GM23338 (cell line): ENCODE results near the gene PODN. TPM values are rescaled to one million over a fixed set of nuclear protein-coding genes. Genes with fewer than 3 reads are reported as not detected.

Experiments
- ATAC-seq: fragments of 200-7000 bp; cut with Tn5 transposase; 3 replicates; pipeline ENCODE4 v1.9.1; 2020
- DNase-seq: peaks from one replicate; pipeline ENCODE4 v3.0.0-alpha.2; 2015; ENCODE audit warnings: low spot score
- H2AFZ ChIP-seq: fragments of 200-600 bp; sonication (generic); 2 replicates; pipeline ENCODE4 v1.8.0; 2016; ENCODE audit warnings: antibody characterized with exemption, mild to moderate bottlenecking, moderate library complexity
- H3F3A ChIP-seq: fragments of 200-600 bp; sonication (generic); replicated peaks from 2 replicates; pipeline ENCODE4 v1.8.0; 2017; ENCODE audit warnings: antibody characterized with exemption, mixed run types, low read depth
- H3K27ac ChIP-seq: fragments of 200-600 bp; sonication (generic); 2 replicates; pipeline ENCODE4 v1.6.1; 2016; ENCODE audit warnings: low read depth
- H3K27me3 ChIP-seq: fragments of 200-600 bp; sonication (generic); 2 replicates; pipeline ENCODE4 v1.8.0; 2016; ENCODE audit warnings: mild to moderate bottlenecking, mixed run types, moderate library complexity; ENCODE audit not compliant: insufficient read depth
- H3K36me3 ChIP-seq: fragments of 200-600 bp; sonication (generic); 2 replicates; pipeline ENCODE4 v1.8.0; 2016; ENCODE audit warnings: mild to moderate bottlenecking; ENCODE audit not compliant: insufficient read depth
- H3K4me1 ChIP-seq: fragments of 200-600 bp; sonication (generic); 2 replicates; pipeline ENCODE4 v1.8.0; 2016; ENCODE audit warnings: mild to moderate bottlenecking, moderate library complexity; ENCODE audit not compliant: insufficient read depth
- H3K4me2 ChIP-seq: fragments of 200-600 bp; sonication (generic); 2 replicates; pipeline ENCODE4 v1.7.1; 2017; ENCODE audit warnings: mixed run types
- H3K4me3 ChIP-seq: fragments of 200-600 bp; sonication (generic); 2 replicates; pipeline ENCODE4 v1.6.1; 2016; ENCODE audit warnings: mixed run types
- H3K79me2 ChIP-seq: fragments of 200-600 bp; sonication (generic); replicated peaks from 2 replicates; pipeline ENCODE4 v1.8.0; 2017; ENCODE audit warnings: mild to moderate bottlenecking; ENCODE audit not compliant: insufficient read depth
- H3K9me2 ChIP-seq: fragments of 200-600 bp; sonication (generic); 2 replicates; pipeline ENCODE4 v1.8.0; 2017; ENCODE audit not compliant: insufficient read depth
- H4K20me1 ChIP-seq: fragments of 200-600 bp; sonication (generic); replicated peaks from 2 replicates; pipeline ENCODE4 v1.8.0; 2017; ENCODE audit warnings: mild to moderate bottlenecking; ENCODE audit not compliant: insufficient read depth
- H3K27ac Mint-ChIP-seq: 2 replicates; pipeline ENCODE4 v1.8.0; 2020; ENCODE audit warnings: inconsistent platforms, mild to moderate bottlenecking, moderate library complexity, mixed read lengths
- H3K27me3 Mint-ChIP-seq: 3 replicates; pipeline ENCODE4 v1.8.0; 2022; ENCODE audit warnings: low read depth, mild to moderate bottlenecking, moderate library complexity, mixed read lengths, inconsistent platforms; ENCODE audit not compliant: insufficient read depth, poor library complexity
- H3K36me3 Mint-ChIP-seq: 3 replicates; pipeline ENCODE4 v1.8.0; 2021; ENCODE audit warnings: low read depth, mild to moderate bottlenecking, inconsistent platforms, moderate library complexity, mixed read lengths
- H3K4me1 Mint-ChIP-seq: 3 replicates; pipeline ENCODE4 v1.8.0; 2020; ENCODE audit warnings: mild to moderate bottlenecking, inconsistent platforms, mixed read lengths
- H3K4me3 Mint-ChIP-seq: 3 replicates; pipeline ENCODE4 v1.8.0; 2021; ENCODE audit warnings: moderate library complexity, mild to moderate bottlenecking, inconsistent platforms, mixed read lengths
- H3K9me3 Mint-ChIP-seq: 3 replicates; pipeline ENCODE4 v1.8.0; 2020; ENCODE audit warnings: moderate library complexity, mild to moderate bottlenecking, inconsistent platforms, mixed read lengths
- ETS1 ChIP-seq: IDR thresholded peaks from 2 replicates; pipeline ENCODE4 v1.6.1; 2016; ENCODE audit warnings: antibody characterized with exemption
- EZH2 ChIP-seq: fragments of 200-600 bp; sonication (generic); IDR thresholded peaks from one replicate; pipeline ENCODE4 v1.8.0; 2017; ENCODE audit warnings: antibody characterized with exemption, mild to moderate bottlenecking, low read depth; ENCODE audit not compliant: unreplicated experiment
- JUNB ChIP-seq: IDR thresholded peaks from one replicate; pipeline ENCODE4 v1.6.1; 2016; ENCODE audit warnings: antibody characterized with exemption; ENCODE audit not compliant: unreplicated experiment
- NANOG ChIP-seq: IDR thresholded peaks from 2 replicates; pipeline ENCODE4 v1.6.1; 2016; ENCODE audit warnings: antibody characterized with exemption, borderline replicate concordance
- STAT1 ChIP-seq: IDR thresholded peaks from one replicate; pipeline ENCODE4 v1.6.1; 2016; ENCODE audit warnings: antibody characterized with exemption; ENCODE audit not compliant: unreplicated experiment
- ZNF114 ChIP-seq: fragments of 250-450 bp; sonication (Bioruptor Pico); IDR thresholded peaks from 2 replicates; pipeline ENCODE4 v1.5.0; 2020; ENCODE audit warnings: mild to moderate bottlenecking, moderate library complexity
- ZNF462 ChIP-seq: fragments of 250-450 bp; sonication (Bioruptor Pico); IDR thresholded peaks from 2 replicates; pipeline ENCODE4 v1.5.0; 2020; ENCODE audit warnings: mild to moderate bottlenecking, moderate library complexity
- polyA plus RNA-seq: library from polyadenylated mRNA; unstranded; fragments of >200 nt; fragmentation: Nextera tagmentation; extraction: Ambion mirVana; gene quantifications from 2 replicates; pipeline ENCODE4 v1.2.1, GENCODE V29; 2016
- total RNA-seq: library from RNA; depleted of rRNA; stranded (reverse); fragments of >200 nt; shearing (Covaris generic); gene quantifications from 2 replicates; pipeline ENCODE4 v1.2.3, GENCODE V29; 2014
- TF ChIP-seq, protein P1 (sequence below): IDR thresholded peaks from one replicate; pipeline ENCODE4 v1.6.1; 2018; ENCODE audit warnings: antibody characterized with exemption; ENCODE audit not compliant: unreplicated experiment
- TF ChIP-seq, protein P2 (sequence below), 2 experiments: fragments of 200-600 bp in 1 of 2; sonication (generic) in 1 of 2; conservative IDR thresholded peaks; 2 replicates each; pipeline versions ENCODE4 v1.5.1 to v1.6.1; 2016 to 2017; ENCODE audit warnings: antibody characterized with exemption in 2 of 2, low read depth in 2 of 2, mild to moderate bottlenecking in 2 of 2, moderate library complexity in 1 of 2

The PODN gene
- total and polyA plus RNA-seq, 2 experiments from 2014 or later = 0.16 to 0.24 TPM

DNA sequence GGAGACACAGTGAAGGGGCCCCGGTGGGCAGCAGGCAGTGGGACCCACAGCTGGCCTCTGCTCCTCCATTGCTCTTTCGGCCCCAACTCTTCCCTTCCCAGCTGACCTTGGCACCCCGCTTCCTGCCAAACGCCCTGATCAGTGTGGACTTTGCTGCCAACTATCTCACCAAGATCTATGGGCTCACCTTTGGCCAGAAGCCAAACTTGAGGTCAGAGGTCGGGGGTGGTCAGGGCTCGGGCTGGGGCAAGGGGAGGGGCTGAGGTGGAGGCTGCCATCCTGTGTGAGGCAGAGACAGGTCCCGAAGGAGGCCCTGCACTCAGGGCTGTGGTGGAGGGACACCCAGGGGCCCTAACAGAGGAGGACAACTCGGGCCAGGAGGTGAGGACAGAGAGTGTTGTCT, 13.7 kb downstream of the PODN start:
- no peak overlapping the region for H3K4me3 Mint-ChIP-seq
- no peaks in the 10 kb centered on the region; the same call in 2 of the 3 replicates for H3K4me1 Mint-ChIP-seq
- H3K4me3 ChIP-seq = no peak overlapping the region
- no peak overlapping the region for H3K27ac Mint-ChIP-seq
- no peaks in the 10 kb centered on the region for H3K27me3 ChIP-seq
- no peaks in the 10 kb centered on the region for H3K79me2 ChIP-seq
- H3K36me3 Mint-ChIP-seq = no peaks in the 10 kb centered on the region
- peaks cover 5% of the 10 kb centered on the region for H3K27me3 Mint-ChIP-seq
- no peaks in the 10 kb centered on the region; the same call in 2 of the 3 replicates for H3K9me3 Mint-ChIP-seq
- ATAC-seq = no peak
- H3K36me3 ChIP-seq = no peaks in the 10 kb centered on the region
- no peak overlapping the region for H3K4me2 ChIP-seq
- no peaks in the 10 kb centered on the region for H3K9me2 ChIP-seq
- no peaks in the 10 kb centered on the region for H3F3A ChIP-seq
- no peaks in the 10 kb centered on the region for H4K20me1 ChIP-seq
- TF ChIP-seq STAT1 (no peak), ZNF462 (no peak), JUNB (no peak), ZNF114 (CRISPR knock-in tag) (no peak), NANOG (no peak), ETS1 (no peak), EZH2 (no peak)
- TF ChIP-seq, protein P1, sequence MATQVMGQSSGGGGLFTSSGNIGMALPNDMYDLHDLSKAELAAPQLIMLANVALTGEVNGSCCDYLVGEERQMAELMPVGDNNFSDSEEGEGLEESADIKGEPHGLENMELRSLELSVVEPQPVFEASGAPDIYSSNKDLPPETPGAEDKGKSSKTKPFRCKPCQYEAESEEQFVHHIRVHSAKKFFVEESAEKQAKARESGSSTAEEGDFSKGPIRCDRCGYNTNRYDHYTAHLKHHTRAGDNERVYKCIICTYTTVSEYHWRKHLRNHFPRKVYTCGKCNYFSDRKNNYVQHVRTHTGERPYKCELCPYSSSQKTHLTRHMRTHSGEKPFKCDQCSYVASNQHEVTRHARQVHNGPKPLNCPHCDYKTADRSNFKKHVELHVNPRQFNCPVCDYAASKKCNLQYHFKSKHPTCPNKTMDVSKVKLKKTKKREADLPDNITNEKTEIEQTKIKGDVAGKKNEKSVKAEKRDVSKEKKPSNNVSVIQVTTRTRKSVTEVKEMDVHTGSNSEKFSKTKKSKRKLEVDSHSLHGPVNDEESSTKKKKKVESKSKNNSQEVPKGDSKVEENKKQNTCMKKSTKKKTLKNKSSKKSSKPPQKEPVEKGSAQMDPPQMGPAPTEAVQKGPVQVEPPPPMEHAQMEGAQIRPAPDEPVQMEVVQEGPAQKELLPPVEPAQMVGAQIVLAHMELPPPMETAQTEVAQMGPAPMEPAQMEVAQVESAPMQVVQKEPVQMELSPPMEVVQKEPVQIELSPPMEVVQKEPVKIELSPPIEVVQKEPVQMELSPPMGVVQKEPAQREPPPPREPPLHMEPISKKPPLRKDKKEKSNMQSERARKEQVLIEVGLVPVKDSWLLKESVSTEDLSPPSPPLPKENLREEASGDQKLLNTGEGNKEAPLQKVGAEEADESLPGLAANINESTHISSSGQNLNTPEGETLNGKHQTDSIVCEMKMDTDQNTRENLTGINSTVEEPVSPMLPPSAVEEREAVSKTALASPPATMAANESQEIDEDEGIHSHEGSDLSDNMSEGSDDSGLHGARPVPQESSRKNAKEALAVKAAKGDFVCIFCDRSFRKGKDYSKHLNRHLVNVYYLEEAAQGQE = no peak
- TF ChIP-seq, protein P2, sequence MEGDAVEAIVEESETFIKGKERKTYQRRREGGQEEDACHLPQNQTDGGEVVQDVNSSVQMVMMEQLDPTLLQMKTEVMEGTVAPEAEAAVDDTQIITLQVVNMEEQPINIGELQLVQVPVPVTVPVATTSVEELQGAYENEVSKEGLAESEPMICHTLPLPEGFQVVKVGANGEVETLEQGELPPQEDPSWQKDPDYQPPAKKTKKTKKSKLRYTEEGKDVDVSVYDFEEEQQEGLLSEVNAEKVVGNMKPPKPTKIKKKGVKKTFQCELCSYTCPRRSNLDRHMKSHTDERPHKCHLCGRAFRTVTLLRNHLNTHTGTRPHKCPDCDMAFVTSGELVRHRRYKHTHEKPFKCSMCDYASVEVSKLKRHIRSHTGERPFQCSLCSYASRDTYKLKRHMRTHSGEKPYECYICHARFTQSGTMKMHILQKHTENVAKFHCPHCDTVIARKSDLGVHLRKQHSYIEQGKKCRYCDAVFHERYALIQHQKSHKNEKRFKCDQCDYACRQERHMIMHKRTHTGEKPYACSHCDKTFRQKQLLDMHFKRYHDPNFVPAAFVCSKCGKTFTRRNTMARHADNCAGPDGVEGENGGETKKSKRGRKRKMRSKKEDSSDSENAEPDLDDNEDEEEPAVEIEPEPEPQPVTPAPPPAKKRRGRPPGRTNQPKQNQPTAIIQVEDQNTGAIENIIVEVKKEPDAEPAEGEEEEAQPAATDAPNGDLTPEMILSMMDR (conservative IDR thresholded peaks at IDR 0.05; ENCODE audit: low read depth in 2 of 2) = no peak
- DNase-seq = no peak
- H2AFZ ChIP-seq = no peak overlapping the region
- no peak overlapping the region for H3K27ac ChIP-seq
- no peaks in the 10 kb centered on the region for H3K4me1 ChIP-seq
